Endothelial cell of umbilical vein (primary cell): ENCODE measurements around the gene FAAP100. TPM values are rescaled to one million over a fixed set of nuclear protein-coding genes. Genes with fewer than 3 reads are reported as not detected.

ENCODE experiments used
- BruUV-seq: library from RNA; stranded (reverse); fragments of 400-500 nt; replicated peaks from 2 replicates; lab custom pipeline; 2021; lab: Mats Ljungman, UMichigan
- CTCF ChIA-PET: fragments of 300-600, 350-600 bp; sonication (Branson Sonifier 250); formaldehyde crosslinking; loops from one replicate; lab custom pipeline; 2021; ENCODE audit warnings: antibody characterized with exemption, inconsistent platforms; lab: Charles Lee
- POLR2A ChIA-PET: fragments of 300-600, 350-600 bp; sonication (Branson Sonifier 250); formaldehyde crosslinking; loops from one replicate; lab custom pipeline; 2021; ENCODE audit warnings: antibody characterized with exemption, inconsistent platforms; lab: Charles Lee
- DNase-seq: peaks from one replicate; pipeline ENCODE4 v3.0.0-alpha.2; 2011; ENCODE audit warnings: low read depth, low spot score
- FAIRE-seq: peaks from 2 replicates; lab custom pipeline; 2011; peaks lifted over from hg19 to GRCh38; lab: Jason Lieb, UNC
- H2AFZ ChIP-seq: 2 replicates; pipeline ENCODE4 v1.6.0; 2012; ENCODE audit warnings: low read depth, low read length, control low read depth, inconsistent platforms
- H3K27ac ChIP-seq: 2 replicates; pipeline ENCODE4 v1.5.1; 2011; ENCODE audit warnings: low read depth, mild to moderate bottlenecking, control low read depth, low read length, moderate library complexity; ENCODE audit not compliant: insufficient read depth
- H3K27me3 ChIP-seq, 2 experiments: 2 replicates each; pipeline versions ENCODE4 v1.6.0 to v1.6.1; 2011; ENCODE audit warnings: low read length in 2 of 2, mixed read lengths in 1 of 2; ENCODE audit not compliant: control insufficient read depth in 2 of 2, insufficient read depth in 2 of 2
- H3K36me3 ChIP-seq, 2 experiments: 2 replicates in 1 of 2; 3 replicates in 1 of 2; pipeline ENCODE4 v1.5.1; 2011; ENCODE audit warnings: low read length in 2 of 2, mild to moderate bottlenecking in 1 of 2, moderate library complexity in 1 of 2; ENCODE audit not compliant: control insufficient read depth in 2 of 2, insufficient read depth in 2 of 2; ENCODE audit errors: extremely low read depth in 1 of 2
- H3K4me1 ChIP-seq: 3 replicates; pipeline ENCODE4 v1.5.1; 2011; ENCODE audit warnings: mild to moderate bottlenecking, low read length; ENCODE audit not compliant: control insufficient read depth, insufficient read depth; ENCODE audit errors: extremely low read depth
- H3K4me2 ChIP-seq: 2 replicates; pipeline ENCODE4 v1.6.1; 2011; ENCODE audit warnings: low read length, control low read depth, mixed read lengths; ENCODE audit not compliant: insufficient read depth
- H3K4me3 ChIP-seq, 3 experiments: fragments of 200-600 bp in 1 of 3; sonication (generic), shearing (Covaris generic) in 1 of 3; replicated peaks in 1 of 3; 2 replicates each; pipeline ENCODE4 v1.5.1; 2011 to 2016; ENCODE audit warnings: control low read depth in 3 of 3, low read length in 3 of 3, mild to moderate bottlenecking in 2 of 3, inconsistent platforms in 1 of 3, low read depth in 1 of 3, moderate library complexity in 1 of 3; ENCODE audit not compliant: insufficient read depth in 1 of 3
- H3K79me2 ChIP-seq: 2 replicates; pipeline ENCODE4 v1.6.0; 2012; ENCODE audit warnings: low read length, inconsistent platforms; ENCODE audit not compliant: control insufficient read depth, insufficient read depth
- H3K9ac ChIP-seq: replicated peaks from 2 replicates; pipeline ENCODE3; 2011; ENCODE audit warnings: low read length, control low read depth; ENCODE audit not compliant: insufficient read depth; ENCODE audit errors: extremely low read depth
- H3K9me1 ChIP-seq: replicated peaks from 3 replicates; pipeline ENCODE4 v1.6.0; 2011; ENCODE audit warnings: mild to moderate bottlenecking, low read length; ENCODE audit not compliant: control insufficient read depth, insufficient read depth; ENCODE audit errors: extremely low read depth
- H3K9me3 ChIP-seq: replicated peaks from 2 replicates; pipeline ENCODE4 v1.5.1; 2012; ENCODE audit warnings: low read length, inconsistent platforms; ENCODE audit not compliant: control insufficient read depth, insufficient read depth
- H4K20me1 ChIP-seq: replicated peaks from 2 replicates; pipeline ENCODE3; 2011; ENCODE audit warnings: mild to moderate bottlenecking, low read length; ENCODE audit not compliant: control insufficient read depth, insufficient read depth; ENCODE audit errors: extremely low read depth
- CTCF ChIP-seq, 2 donors: IDR thresholded peaks; 1 replicate in 1 of 2; 2 replicates in 1 of 2; pipeline ENCODE4 v1.5.1; 2011; ENCODE audit warnings: low read length in 2 of 2, mild to moderate bottlenecking in 2 of 2, moderate library complexity in 2 of 2, control low read depth in 1 of 2, inconsistent platforms in 1 of 2, low read depth in 1 of 2; ENCODE audit not compliant: insufficient read depth in 1 of 2; ENCODE audit errors: extremely low read depth in 1 of 2
- FOS ChIP-seq: IDR thresholded peaks from 2 replicates; pipeline ENCODE4 v1.6.1; 2011; ENCODE audit warnings: mild to moderate bottlenecking, low read length, moderate library complexity, borderline replicate concordance; ENCODE audit not compliant: insufficient read depth
- GATA2 ChIP-seq: IDR thresholded peaks from 2 replicates; pipeline ENCODE4 v1.7.0; 2011; ENCODE audit warnings: low read depth, mild to moderate bottlenecking, moderate library complexity, mixed read lengths, low read length; ENCODE audit not compliant: insufficient read length, insufficient read depth
- MAX ChIP-seq: IDR thresholded peaks from 2 replicates; pipeline ENCODE4 v1.6.1; 2011; ENCODE audit not compliant: insufficient read depth, insufficient read length
- POLR2A ChIP-seq: IDR thresholded peaks from 2 replicates; pipeline ENCODE4 v1.6.1; 2012; ENCODE audit warnings: low read depth, mild to moderate bottlenecking, control low read depth, low read length
- POLR2AphosphoS5 ChIP-seq: IDR thresholded peaks from 2 replicates; pipeline ENCODE4 v1.6.1; 2012; ENCODE audit warnings: low read depth, mild to moderate bottlenecking, control low read depth, low read length, moderate library complexity; ENCODE audit not compliant: insufficient read depth
- dilution Hi-C: fragments of 300-500 bp; cut with MboI; formaldehyde crosslinking; loops from one replicate; pipeline ENCODE4 v1.15.0; 2019; ENCODE audit warnings: low sequenced_read_pairs; ENCODE audit not compliant: extremely low pct_ligation_motif_present
- intact Hi-C: fragments of 100-400 bp; cut with micrococcal nuclease; formaldehyde crosslinking; loops from one replicate; pipeline ENCODE4 v1.10.0; 2022
- polyA plus RNA-seq, 4 experiments: library from polyadenylated mRNA; depleted of rRNA in 3 of 4; stranded (reverse) in 3 of 4; unstranded in 1 of 4; fragments of >200 nt; gene quantifications; 2 replicates each; pipeline versions ENCODE4 v1.2.1 to v1.2.3, GENCODE V29; 2011 to 2012; ENCODE audit warnings: missing spikeins in 1 of 4
- total RNA-seq: library from RNA; stranded (reverse); gene quantifications from 2 replicates; pipeline ENCODE4 v1.2.3, GENCODE V29; 2021

The FAAP100 gene
- total and polyA plus RNA-seq, 2 donors (not counting 3 experiments of a cell fraction or from before 2014, with no cell fraction given), result 35.4 to 54.3 TPM

- no peak for DNase-seq
- TF ChIP-seq FOS (no peak), GATA2 (no peak)
- Histone ChIP-seq H3K9me1 (no peaks in the 10 kb centered on the region), H3K79me2 (peaks cover 45% of the 10 kb centered on the region), H2AFZ (no peak overlapping the region), H3K27me3 (no peaks in the 10 kb centered on the region), H3K4me1 (peaks cover 35% of the 10 kb centered on the region), H3K4me2 (peak overlapping the region; percentile 94), H3K9me3 (no peaks in the 10 kb centered on the region), H3K9ac (peak overlapping the region; percentile 54), H3K27ac (peak overlapping the region; percentile 52), H3K4me3 (peak overlapping the region; percentile 55 to 84 (median 77)), H3K36me3 (peaks cover 3 to 13% of the 10 kb centered on the region in 2 experiments), H4K20me1 (no peaks in the 10 kb centered on the region)
- ChIA-PET POLR2A (interaction anchor here (0.6 kb wide), 1 partner anchor 7 kb away, joined by 4 read pairs; no protein-coding TSS in a partner anchor), CTCF (interaction anchor here (0.6 to 0.9 kb wide), 2 partner anchors 118 to 261 kb away, joined by 3 read pairs; no protein-coding TSS in a partner anchor)
- dilution Hi-C loops, result no loop called here
- intact Hi-C loops, result loop anchor here (1.0 to 2.0 kb wide), 2 partner anchors 38 to 121 kb away; partner anchors contain the start of gene BAHCC1
- no peak for FAIRE-seq
- BruUV-seq, result no TSS peak
These were observed 36.6 kb downstream of the FAAP100 start for GRCh38 chr17:81515530-81516041.

- Histone ChIP-seq H3K27ac (peak overlapping the region; percentile 60), H3K9ac (peak overlapping the region; percentile 56), H3K9me1 (no peaks in the 10 kb centered on the region), H3K27me3 (no peaks in the 10 kb centered on the region), H4K20me1 (peaks cover 2% of the 10 kb centered on the region), H3K9me3 (no peaks in the 10 kb centered on the region), H2AFZ (peak overlapping the region; percentile 3), H3K36me3 (peaks cover 5 to 17% of the 10 kb centered on the region in 2 experiments), H3K79me2 (peaks cover 51% of the 10 kb centered on the region), H3K4me2 (peak overlapping the region; percentile 94), H3K4me3 (peak overlapping the region; percentile 55 to 84 (median 77)), H3K4me1 (peaks cover 35% of the 10 kb centered on the region)
- BruUV-seq, result no TSS peak
- FAIRE-seq (peak; percentile 86), DNase-seq (peak; percentile 55)
- POLR2A ChIA-PET, result interaction anchor here (0.6 kb wide), 1 partner anchor 8 kb away, joined by 4 read pairs; no protein-coding TSS in a partner anchor
- CTCF ChIA-PET, result interaction anchor here (0.6 to 0.9 kb wide), 2 partner anchors 117 to 260 kb away, joined by 3 read pairs; no protein-coding TSS in a partner anchor
- intact Hi-C loops (loop anchor here (1.0 to 5.0 kb wide), 3 partner anchors 38 to 263 kb away; partner anchors contain the start of gene BAHCC1), dilution Hi-C loops (no loop called here)
- peak; percentile 62 for TF ChIP-seq FOS
- TF ChIP-seq POLR2A, result peak; percentile 75
- no peak for TF ChIP-seq CTCF (IDR thresholded peaks at IDR 0.05; ENCODE audit: extremely low read depth in 1 of 2, insufficient read depth in 1 of 2, low read depth in 1 of 2, low read length in 2 of 2)
- no peak for TF ChIP-seq MAX
- peak; percentile 89 for TF ChIP-seq POLR2AphosphoS5
These were observed 37.2 kb downstream of the FAAP100 start for GRCh38 chr17:81514739-81515529.
